NCI-H2196 treated with DMSO at 0.1 percent for 48 hours (cell line): ENCODE measurements around the gene IL6.
"Not testable (repeated sequence)": the region's sequence is repeated elsewhere in the genome, so short reads cannot be mapped to it uniquely, and the experiment has no call there.

ENCODE experiments used
- DNase-seq: peaks from one replicate; lab custom pipeline; 2025; ENCODE audit not compliant: unreplicated experiment; lab: John Stamatoyannopoulos, UW

Gene IL6

DNA sequence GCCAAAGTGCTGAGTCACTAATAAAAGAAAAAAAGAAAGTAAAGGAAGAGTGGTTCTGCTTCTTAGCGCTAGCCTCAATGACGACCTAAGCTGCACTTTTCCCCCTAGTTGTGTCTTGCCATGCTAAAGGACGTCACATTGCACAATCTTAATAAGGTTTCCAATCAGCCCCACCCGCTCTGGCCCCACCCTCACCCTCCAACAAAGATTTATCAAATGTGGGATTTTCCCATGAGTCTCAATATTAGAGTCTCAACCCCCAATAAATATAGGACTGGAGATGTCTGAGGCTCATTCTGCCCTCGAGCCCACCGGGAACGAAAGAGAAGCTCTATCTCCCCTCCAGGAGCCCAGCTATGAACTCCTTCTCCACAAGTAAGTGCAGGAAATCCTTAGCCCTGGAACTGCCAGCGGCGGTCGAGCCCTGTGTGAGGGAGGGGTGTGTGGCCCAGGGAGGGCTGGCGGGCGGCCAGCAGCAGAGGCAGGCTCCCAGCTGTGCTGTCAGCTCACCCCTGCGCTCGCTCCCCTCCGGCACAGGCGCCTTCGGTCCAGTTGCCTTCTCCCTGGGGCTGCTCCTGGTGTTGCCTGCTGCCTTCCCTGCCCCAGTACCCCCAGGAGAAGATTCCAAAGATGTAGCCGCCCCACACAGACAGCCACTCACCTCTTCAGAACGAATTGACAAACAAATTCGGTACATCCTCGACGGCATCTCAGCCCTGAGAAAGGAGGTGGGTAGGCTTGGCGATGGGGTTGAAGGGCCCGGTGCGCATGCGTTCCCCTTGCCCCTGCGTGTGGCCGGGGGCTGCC is at the start of gene IL6:
Gene IL6 (plus strand): TSS at position 294 of the 807 bp plus-strand sequence. CDS start 63 bp downstream, at position 357.
- DNase-seq, result no peak

DNA sequence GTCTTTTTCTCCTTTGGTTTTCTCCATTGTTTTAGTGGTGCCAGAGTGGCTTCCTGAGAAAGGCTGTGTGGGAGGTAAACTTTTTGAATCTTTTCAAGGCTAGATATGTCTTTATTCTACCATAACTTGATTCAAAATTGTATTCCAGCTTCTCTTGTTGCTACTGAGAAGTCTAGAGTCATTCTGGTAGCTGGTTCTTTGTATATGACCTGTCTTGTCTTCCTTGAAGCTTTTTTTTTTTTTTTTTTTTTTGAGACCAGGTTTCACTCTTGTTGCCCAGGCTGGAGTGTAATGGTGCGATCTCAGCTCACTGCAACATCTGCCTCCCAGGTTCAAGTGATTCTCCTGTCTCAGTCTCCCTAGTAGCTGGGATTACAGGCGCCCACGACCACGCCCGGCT is 49.7 kb upstream of the IL6 start:
- DNase-seq, result not testable (repeated sequence)

GRCh38 chr7:22677680-22678079 is 49.3 kb upstream of the IL6 start:
- no peak for DNase-seq

- no peak for DNase-seq
These were observed 46.5 kb upstream of the IL6 start for GRCh38 chr7:22680482-22680911.

GRCh38 chr7:22681312-22681711 is 45.7 kb upstream of the IL6 start:
- no peak for DNase-seq

DNA sequence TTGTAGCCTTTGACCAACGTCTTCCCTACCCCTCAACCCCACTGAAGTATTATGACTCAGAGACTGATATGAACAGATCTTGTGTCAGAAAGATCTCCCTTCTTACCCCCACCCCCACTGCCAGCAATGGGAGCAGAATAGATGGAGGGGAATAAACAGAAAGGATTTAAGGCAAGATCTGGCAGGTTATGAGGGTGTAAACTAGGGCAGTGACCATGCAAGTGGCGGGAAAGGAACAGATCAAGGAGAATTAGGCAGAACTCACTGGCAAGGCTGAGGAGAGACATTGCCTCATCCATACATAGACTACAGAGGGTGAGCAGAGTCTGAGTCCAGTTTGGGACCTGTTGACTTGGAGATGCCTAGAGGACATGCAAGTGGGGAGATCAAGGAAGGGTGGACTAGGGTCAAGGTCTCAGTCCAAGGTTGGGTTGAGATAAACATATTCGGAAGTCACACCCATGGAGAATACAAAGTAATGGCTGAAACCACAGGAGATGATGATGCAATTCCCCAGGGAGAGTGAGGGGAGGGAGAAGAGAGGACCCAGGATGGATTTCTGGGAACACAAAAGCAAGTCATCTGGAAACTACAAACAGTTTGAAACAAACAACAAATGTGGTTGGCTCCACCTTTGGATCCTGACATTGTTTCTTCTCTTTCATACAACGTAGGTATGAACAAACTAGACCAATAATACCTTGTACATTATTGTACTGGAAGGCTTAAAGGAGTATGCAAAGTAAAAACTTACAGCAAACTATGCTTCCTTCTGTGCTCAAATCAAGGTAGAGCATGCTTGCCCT is 44.9 kb upstream of the IL6 start:
- no peak for DNase-seq

DNA sequence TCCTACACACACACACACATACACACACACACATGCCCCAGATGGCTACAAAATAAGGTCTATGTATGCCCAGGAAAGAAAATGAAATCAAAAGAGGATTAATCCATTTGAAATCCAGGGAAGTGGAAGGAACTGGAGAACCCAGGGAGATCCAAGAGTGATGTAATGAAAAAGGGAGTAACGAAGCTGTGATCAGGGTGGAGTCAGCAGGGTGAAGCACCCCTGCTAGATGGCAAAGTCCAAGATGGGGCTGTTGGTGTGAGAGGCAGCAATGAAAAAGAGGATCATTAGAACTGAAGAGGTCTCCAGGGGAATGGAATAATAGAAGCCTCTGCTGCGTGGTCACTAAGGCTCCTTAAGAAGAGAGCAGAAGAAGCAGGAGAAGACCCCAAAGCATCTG is 43.6 kb upstream of the IL6 start:
- no peak for DNase-seq

DNA sequence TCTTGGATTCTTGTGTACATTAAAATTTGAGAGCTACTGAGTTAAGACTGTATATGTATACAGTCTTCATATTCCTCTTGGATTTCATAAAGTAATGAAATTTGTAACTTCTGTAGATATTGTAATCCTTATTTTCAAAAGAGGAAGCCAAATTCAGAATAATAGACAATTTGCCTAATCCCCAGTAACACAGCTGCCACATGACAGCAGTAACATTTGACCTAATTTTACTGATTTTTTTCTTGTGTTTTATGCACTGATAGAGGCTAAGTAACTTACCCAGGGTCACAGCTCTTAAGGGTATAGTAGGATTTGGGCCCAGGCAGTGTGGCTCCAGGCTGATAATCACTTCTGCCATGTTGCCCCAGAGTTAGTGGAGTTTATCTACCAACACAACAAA is 40.4 kb upstream of the IL6 start:
- DNase-seq, result no peak

DNA sequence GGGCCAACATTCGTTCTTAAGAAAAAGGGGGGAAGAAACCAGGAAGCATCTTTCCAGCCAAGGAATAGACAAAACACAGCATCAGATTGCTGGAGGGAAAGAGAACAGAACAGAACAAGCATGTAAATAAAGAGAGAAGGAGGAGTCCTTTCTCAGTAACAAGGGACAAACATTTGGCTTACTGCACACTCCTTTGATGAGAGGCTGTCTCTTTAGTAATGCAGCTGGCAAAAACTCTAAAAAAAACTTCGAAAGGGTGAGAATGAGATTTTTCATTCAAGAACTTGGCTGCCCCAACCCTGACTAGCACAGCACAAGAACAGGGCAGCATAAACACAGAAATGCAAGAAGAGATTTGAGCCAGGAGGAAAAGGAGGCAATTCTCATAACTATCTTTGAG is 38.9 kb upstream of the IL6 start:
- DNase-seq, result no peak

GRCh38 chr7:22688934-22689333 is 38.1 kb upstream of the IL6 start:
- not testable (repeated sequence) for DNase-seq

GRCh38 chr7:22694597-22695207 is 32.3 kb upstream of the IL6 start:
- no peak for DNase-seq

DNA sequence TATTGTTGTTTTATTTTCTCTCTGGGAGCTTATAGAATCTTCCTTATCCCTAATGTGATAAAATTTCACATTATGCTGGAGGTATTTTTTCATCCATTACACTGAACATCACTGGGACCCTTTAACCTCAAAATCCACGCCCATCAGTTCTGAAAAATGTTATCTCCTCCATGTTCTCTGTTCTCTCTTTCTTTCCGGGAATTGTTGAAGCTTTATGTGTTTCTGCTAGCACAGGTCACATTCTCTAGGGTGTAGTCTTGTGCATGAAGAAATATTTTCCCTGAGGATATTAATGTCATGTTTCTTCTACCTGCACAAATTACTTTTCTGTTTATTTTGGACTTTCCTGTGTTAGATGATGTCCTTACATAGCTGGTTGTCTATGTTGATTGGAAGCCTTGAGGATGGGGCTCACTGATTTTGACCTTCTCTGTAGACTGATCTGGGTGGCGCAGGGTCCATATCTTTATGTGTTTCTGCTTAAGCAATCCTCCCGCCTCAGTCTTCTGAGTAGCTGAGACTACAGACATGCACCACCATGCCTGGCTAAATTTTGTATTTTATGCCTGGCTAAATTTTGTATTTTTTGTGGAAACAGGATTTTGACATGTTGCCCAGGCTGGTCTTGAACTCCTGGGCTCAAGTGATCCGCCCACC is 31.4 kb upstream of the IL6 start:
- DNase-seq, result no peak

DNA sequence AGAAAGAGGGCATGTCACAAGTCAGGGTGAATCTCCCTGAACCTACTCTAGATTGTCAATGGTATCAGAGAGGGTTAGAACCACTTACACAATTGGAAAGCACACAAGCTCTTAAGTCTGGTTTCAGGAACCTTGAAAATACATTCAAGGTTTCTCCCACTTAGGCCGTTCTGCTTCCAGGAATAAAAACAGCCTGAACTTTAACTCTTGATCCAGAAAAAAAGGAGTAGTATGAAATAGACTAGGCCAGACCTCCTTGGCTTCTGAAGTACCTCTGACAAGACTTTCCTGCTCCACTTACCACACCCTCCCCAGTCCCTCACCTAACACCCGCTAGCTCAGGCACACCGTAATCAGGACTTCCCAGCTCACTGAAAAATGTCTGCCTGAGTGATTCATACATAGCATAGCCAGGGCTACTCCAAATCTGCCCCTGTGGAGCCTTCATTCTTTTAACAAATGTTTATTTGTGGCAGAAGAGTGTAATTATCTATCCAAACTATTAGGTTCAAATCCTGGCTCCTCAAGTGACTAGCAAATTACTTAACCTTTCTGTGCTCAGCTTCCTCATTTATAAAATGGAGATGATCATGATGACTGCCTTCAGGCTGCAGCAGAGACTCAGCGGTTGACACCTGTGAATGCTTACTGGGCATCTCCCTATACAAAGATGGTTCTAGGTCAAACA is 30.3 kb upstream of the IL6 start:
- DNase-seq, result no peak

- DNase-seq, result no peak
These were observed 29.6 kb upstream of the IL6 start for GRCh38 chr7:22697322-22697859.

DNA sequence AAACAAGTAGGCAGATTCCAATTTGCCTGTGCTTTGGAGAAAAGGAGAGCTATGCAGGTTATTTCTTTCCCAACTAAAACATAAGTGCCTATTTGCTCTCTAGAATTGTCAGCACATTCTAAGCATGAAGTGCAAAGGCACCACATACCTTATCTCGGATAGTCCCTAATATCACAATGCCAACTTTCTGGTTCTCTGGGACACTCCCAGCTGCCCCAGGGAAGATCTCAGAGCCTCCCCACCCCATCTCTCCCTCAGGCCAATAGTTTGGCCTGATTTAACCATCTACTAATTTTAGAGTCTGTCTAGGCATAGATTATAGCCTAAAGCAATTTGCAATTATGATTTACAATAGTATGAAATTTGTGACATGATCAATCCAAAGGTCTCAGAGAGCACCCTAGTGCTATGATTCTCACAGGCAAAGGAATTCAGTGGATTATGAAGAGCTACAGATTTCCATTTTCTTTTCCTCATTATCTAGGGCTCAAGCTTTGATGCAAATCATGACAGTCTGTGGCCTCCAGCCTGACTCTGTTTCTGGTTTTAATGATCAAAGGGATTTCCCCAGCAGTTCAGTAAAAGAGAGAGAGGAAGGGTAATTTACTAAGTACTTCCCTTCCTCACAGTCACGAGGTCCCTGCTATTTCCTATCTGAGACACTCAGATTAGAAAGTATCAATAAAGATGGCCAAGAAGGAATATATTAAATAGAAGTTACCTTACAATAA is 29.0 kb upstream of the IL6 start:
- no peak for DNase-seq

DNA sequence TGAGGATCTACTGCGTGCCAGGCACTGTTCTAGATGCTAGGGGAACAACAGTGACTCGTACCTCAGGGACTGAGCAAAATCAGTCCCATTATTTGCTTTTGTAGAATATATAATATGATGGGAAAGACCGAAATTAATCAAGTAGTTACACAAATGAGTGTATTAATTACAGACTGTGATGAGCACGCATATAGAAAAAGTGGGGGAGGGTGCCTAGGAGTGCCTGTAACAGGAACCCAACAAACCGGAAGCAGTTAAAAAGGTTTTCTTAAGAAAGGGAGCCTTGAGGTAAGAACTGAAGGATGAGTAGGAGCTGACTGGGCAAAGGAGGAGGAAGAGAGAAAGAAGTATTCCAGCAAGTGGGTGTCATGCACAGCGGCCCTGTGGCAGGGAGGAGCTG is 28.2 kb upstream of the IL6 start:
- DNase-seq, result no peak

DNA sequence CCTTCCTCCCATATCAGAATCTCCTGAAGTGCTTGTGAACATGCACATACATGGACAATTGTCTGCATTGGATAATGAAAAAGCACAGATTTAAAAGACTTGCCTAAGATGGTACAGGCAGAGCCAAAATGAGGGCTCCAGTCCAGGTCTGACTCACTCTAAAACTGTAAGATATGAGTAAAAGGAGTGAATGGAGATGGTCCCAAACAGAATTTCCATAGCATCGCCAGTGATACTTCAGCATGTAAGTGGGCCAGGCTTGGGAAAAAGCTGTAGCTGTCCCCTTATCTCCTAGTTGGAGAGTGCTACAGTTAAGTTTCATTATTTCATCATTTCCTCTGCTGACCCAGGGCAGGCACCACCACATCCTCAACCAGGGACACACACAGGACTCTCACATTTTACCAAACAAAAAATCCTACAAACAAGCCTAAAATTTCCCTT is 26.4 kb upstream of the IL6 start:
- DNase-seq, result no peak

- no peak for DNase-seq
These were observed 24.5 kb upstream of the IL6 start for GRCh38 chr7:22702516-22702915.

GRCh38 chr7:22703107-22703855 is 23.7 kb upstream of the IL6 start:
- DNase-seq, result not testable (repeated sequence)
